Adrenal gland (tissue), 12 donors: Measurements from ENCODE around the gene SCFD1. TPM values are rescaled to one million over a fixed set of nuclear protein-coding genes. Genes with fewer than 3 reads are reported as not detected.

Source experiments
- DNase-seq, 7 donors: peaks; one replicate each; pipeline ENCODE4 v3.0.0-alpha.2; 2019 to 2020
- H3K27ac ChIP-seq, 5 donors: fragments of 200-600 bp; sonication (generic) in 4 of 5; 1 replicate in 3 of 5; 2 replicates in 2 of 5; pipeline versions ENCODE4 v1.5.1 to v1.8.0; 2016 to 2020; ENCODE audit warnings: mild to moderate bottlenecking in 1 of 5
- H3K27me3 ChIP-seq: fragments of 200-600 bp; 2 replicates; pipeline ENCODE4 v1.8.0; 2021
- H3K36me3 ChIP-seq, 2 donors: fragments of 200-600 bp; replicated peaks in 1 of 2; 1 replicate in 1 of 2; 2 replicates in 1 of 2; pipeline versions ENCODE4 v1.5.1 to v1.8.0; 2018 to 2022
- H3K4me1 ChIP-seq, 2 donors: fragments of 200-600 bp; replicated peaks in 1 of 2; 1 replicate in 1 of 2; 2 replicates in 1 of 2; pipeline versions ENCODE4 v1.5.1 to v1.8.0; 2018 to 2021
- H3K4me3 ChIP-seq, 4 donors: fragments of 200-600 bp; sonication (generic) in 3 of 4; one replicate each; pipeline ENCODE4 v1.5.1; 2016 to 2018
- H3K9me3 ChIP-seq, 3 donors: fragments of 200-600 bp; sonication (generic) in 1 of 3; replicated peaks in 1 of 3; 1 replicate in 2 of 3; 2 replicates in 1 of 3; pipeline versions ENCODE4 v1.5.1 to v1.8.0; 2016 to 2021
- CTCF ChIP-seq, 6 experiments: fragments of 450-650 bp in 4 of 6; fragments of 200-600 bp in 2 of 6; sonication (generic) in 1 of 6; IDR thresholded peaks; 1 replicate in 5 of 6; 2 replicates in 1 of 6; pipeline versions ENCODE4 v1.5.1 to v1.8.0; 2016 to 2021; ENCODE audit warnings: antibody characterized with exemption in 6 of 6, mild to moderate bottlenecking in 2 of 6, moderate library complexity in 1 of 6
- POLR2A ChIP-seq, 2 donors: fragments of 450-650 bp; IDR thresholded peaks; one replicate each; pipeline ENCODE4 v1.6.1; 2017; ENCODE audit warnings: antibody characterized with exemption in 2 of 2, mild to moderate bottlenecking in 2 of 2, moderate library complexity in 1 of 2
- WGBS, 4 donors: extraction: QIAGEN DNeasy Blood & Tissue Kit in 2 of 4; methylation state at CpG; one replicate each; pipeline versions ENCODE4 v1.1.5 to v1.1.7; 2013 to 2017; 5-methylcytosine and 5-hydroxymethylcytosine counted together
- intact Hi-C, 2 donors: fragments of 100-400 bp; cut with DNase I; formaldehyde crosslinking; loops; one replicate each; pipeline versions ENCODE4 v1.14.1 to v1.15.0; 2022 to 2023
- polyA plus RNA-seq, 3 donors: library from polyadenylated mRNA; stranded (reverse); fragments of 200-250 nt in 2 of 3; fragments of 350-450 nt in 1 of 3; fragmentation: Illumina TruSeq in 1 of 3; extraction: RNeasy Lipid Tissue Mini Kit (QIAGEN cat#74804) in 1 of 3; gene quantifications; one replicate each; pipeline ENCODE4 v1.2.3, GENCODE V29; 2013 to 2014
- total RNA-seq, 9 donors: library from RNA; depleted of rRNA in 4 of 9; stranded (reverse); fragments of >200 nt in 4 of 9; fragments of 120-200 nt in 1 of 9; fragmentation: NEBNext Ultra II Directional in 1 of 9; extraction: Animal tissue kit (Norgen Biotek cat#: 25700) in 1 of 9; gene quantifications; one replicate each; pipeline versions ENCODE4 v1.1.0 to v1.2.4, GENCODE V29; 2013 to 2023
- donor health status: healthy with polysubstance abuse.
- donor health status: Bipolar disorder and iron deficiency.
- donor health status: DM: yes; HTN: yes; CAD: no.
- donor health status: DM: no; HTN: no; CAD: no.
- donor health status: DM: no; HTN: no; CAD: no.
- donor health status: DM: yes; HTN: yes; CAD: no.

Gene SCFD1
- total and polyA plus RNA-seq, 12 donors: 22.9 to 147 (median 77.7) TPM

GRCh38 chr14:30582376-30582775, 39.7 kb upstream of the SCFD1 start:
- TF ChIP-seq POLR2A (IDR thresholded peaks at IDR 0.05) (no peak), CTCF (IDR thresholded peaks at IDR 0.05) (no peak)
- H3K4me3 ChIP-seq: no peak overlapping the region
- no peak for DNase-seq
- H3K27ac ChIP-seq: no peak overlapping the region
- 91 to 100% (median 96%) methylated on average over 1 of the region's 1 CpG for WGBS, 4 donors
- intact Hi-C loops: no loop called here
- H3K4me1 ChIP-seq: no peaks in the 10 kb centered on the region
- no peaks in the 10 kb centered on the region for H3K27me3 ChIP-seq
- H3K9me3 ChIP-seq: no peaks in the 10 kb centered on the region
- no peaks in the 10 kb centered on the region for H3K36me3 ChIP-seq

GRCh38 chr14:30584058-30584630, 38.0 kb upstream of the SCFD1 start:
- H3K4me1 ChIP-seq: no peaks in the 10 kb centered on the region
- H3K27ac ChIP-seq: no peak overlapping the region
- TF ChIP-seq POLR2A (IDR thresholded peaks at IDR 0.05) (no peak), CTCF (IDR thresholded peaks at IDR 0.05) (no peak)
- no peak for DNase-seq
- H3K27me3 ChIP-seq: no peaks in the 10 kb centered on the region
- H3K4me3 ChIP-seq: no peak overlapping the region
- H3K36me3 ChIP-seq: peaks cover 0 to under 1% of the 10 kb centered on the region in 2 donors
- intact Hi-C loops: no loop called here
- H3K9me3 ChIP-seq: no peaks in the 10 kb centered on the region

- Histone ChIP-seq H3K27me3 (no peaks in the 10 kb centered on the region), H3K4me1 (no peaks in the 10 kb centered on the region), H3K4me3 (no peak overlapping the region), H3K9me3 (no peaks in the 10 kb centered on the region), H3K27ac (no peak overlapping the region), H3K36me3 (peaks cover 0 to 8% of the 10 kb centered on the region in 2 donors)
- no peak for DNase-seq
- intact Hi-C loops: no loop called here
- no peak for TF ChIP-seq POLR2A (IDR thresholded peaks at IDR 0.05)
- TF ChIP-seq CTCF (IDR thresholded peaks at IDR 0.05): no peak
These were observed 36.9 kb upstream of the SCFD1 start for GRCh38 chr14:30585204-30585603.

- no peak overlapping the region for H3K27ac ChIP-seq
- no peaks in the 10 kb centered on the region for H3K9me3 ChIP-seq
- peaks cover 0 to 8% of the 10 kb centered on the region in 2 donors for H3K36me3 ChIP-seq
- WGBS, 4 donors: 73 to 84% (median 81%) methylated on average over 3 of the region's 3 CpGs
- intact Hi-C loops: no loop called here
- no peaks in the 10 kb centered on the region for H3K27me3 ChIP-seq
- TF ChIP-seq POLR2A (IDR thresholded peaks at IDR 0.05) (no peak), CTCF (IDR thresholded peaks at IDR 0.05) (no peak)
- H3K4me3 ChIP-seq: no peak overlapping the region
- no peak for DNase-seq
- H3K4me1 ChIP-seq: no peaks in the 10 kb centered on the region
These were observed 35.0 kb upstream of the SCFD1 start for GRCh38 chr14:30587141-30587540.
